ENCODE measurements around the gene FBXO7. TPM values are rescaled to one million over a fixed set of nuclear protein-coding genes. Genes with fewer than 3 reads are reported as not detected.
"Not testable (repeated sequence)": the region's sequence is repeated elsewhere in the genome, so short reads cannot be mapped to it uniquely, and the experiment has no call there.

The FBXO7 gene
- 73.1 TPM for polyA plus RNA-seq (2013, experiment 1 of 2; ENCODE audit: insufficient read length)
- 76.7 TPM for polyA plus RNA-seq (2013, experiment 2 of 2; ENCODE audit: insufficient read length)

- DNase-seq: peak; percentile 94
Observed at GRCh38 chr22:32474635-32475467, at the start of gene FBXO7. FBXO7 (plus strand) TSS chr22:32474811; CDS start chr22:32475003, 192 bp downstream.

GRCh38 chr22:32426881-32427280 is 47.7 kb upstream of the FBXO7 start:
- no peak for DNase-seq

- DNase-seq: no peak
Observed at GRCh38 chr22:32430352-32430751, 44.3 kb upstream of the FBXO7 start.

GRCh38 chr22:32444068-32444467 is 30.5 kb upstream of the FBXO7 start:
- no peak for DNase-seq

GRCh38 chr22:32446321-32446720 is 28.3 kb upstream of the FBXO7 start:
- DNase-seq: no peak

GRCh38 chr22:32448980-32449379 is 25.6 kb upstream of the FBXO7 start:
- no peak for DNase-seq

GRCh38 chr22:32457031-32457430 is 17.6 kb upstream of the FBXO7 start:
- DNase-seq: no peak

- no peak for DNase-seq
Observed at GRCh38 chr22:32462452-32462851, 12.2 kb upstream of the FBXO7 start.

GRCh38 chr22:32465661-32466060 is 8.9 kb upstream of the FBXO7 start:
- no peak for DNase-seq

GRCh38 chr22:32466496-32466895 is 8.1 kb upstream of the FBXO7 start:
- no peak for DNase-seq

GRCh38 chr22:32469799-32470212 is 4.8 kb upstream of the FBXO7 start:
- peak; percentile 76 for DNase-seq

- DNase-seq: peak; percentile 66
Observed at GRCh38 chr22:32473388-32473952, 1.1 kb upstream of the FBXO7 start.

- DNase-seq: peak; percentile 38
Observed at GRCh38 chr22:32475468-32476010, 928 bp downstream of the FBXO7 start.

GRCh38 chr22:32476281-32477195 is 1.9 kb downstream of the FBXO7 start:
- DNase-seq: no peak

- DNase-seq: no peak
Observed at GRCh38 chr22:32477596-32477995, 3.0 kb downstream of the FBXO7 start.

GRCh38 chr22:32478552-32478951 is 3.9 kb downstream of the FBXO7 start:
- not testable (repeated sequence) for DNase-seq

- no peak for DNase-seq
Observed at GRCh38 chr22:32478994-32479393, 4.4 kb downstream of the FBXO7 start.

GRCh38 chr22:32480238-32480637 is 5.6 kb downstream of the FBXO7 start:
- no peak for DNase-seq

- no peak for DNase-seq
Observed at GRCh38 chr22:32482708-32483107, 8.1 kb downstream of the FBXO7 start.

GRCh38 chr22:32486656-32487390 is 12.2 kb downstream of the FBXO7 start:
- no peak for DNase-seq

GRCh38 chr22:32487461-32487860 is 12.8 kb downstream of the FBXO7 start:
- no peak for DNase-seq

- DNase-seq: no peak
Observed at GRCh38 chr22:32489377-32489776, 14.8 kb downstream of the FBXO7 start.

All from fibroblast of skin of scalp (primary cell).